ENCODE data around the gene CEACAM20.

GRCh38 chr19:44573627-44574026, 44.2 kb upstream of the CEACAM20 start:
- no peak for TF ChIP-seq POLR2A (IDR thresholded peaks at IDR 0.05; ENCODE audit: low read length)
- TF ChIP-seq GATA1 (IDR thresholded peaks at IDR 0.05; ENCODE audit: low read depth, low read length) = no peak

All from erythroblast (primary cell).